Measurements from ENCODE around the gene SH3GLB2.

The SH3GLB2 gene

GRCh38 chr9:129011170-129011569, 17.0 kb downstream of the SH3GLB2 start:
- H3K4me3 ChIP-seq (ENCODE audit: low read depth, low read length): no peak overlapping the region
- TF ChIP-seq CTCF (conservative IDR thresholded peaks at IDR 0.05; ENCODE audit: low read depth, low read length): no peak
- no peak for DNase-seq (ENCODE audit: low read depth)

- H3K4me3 ChIP-seq (ENCODE audit: low read depth, low read length): no peak overlapping the region
- no peak for TF ChIP-seq CTCF (conservative IDR thresholded peaks at IDR 0.05; ENCODE audit: low read depth, low read length)
- DNase-seq (ENCODE audit: low read depth): no peak
These were observed 17.7 kb downstream of the SH3GLB2 start for GRCh38 chr9:129010267-129010975.

DNA sequence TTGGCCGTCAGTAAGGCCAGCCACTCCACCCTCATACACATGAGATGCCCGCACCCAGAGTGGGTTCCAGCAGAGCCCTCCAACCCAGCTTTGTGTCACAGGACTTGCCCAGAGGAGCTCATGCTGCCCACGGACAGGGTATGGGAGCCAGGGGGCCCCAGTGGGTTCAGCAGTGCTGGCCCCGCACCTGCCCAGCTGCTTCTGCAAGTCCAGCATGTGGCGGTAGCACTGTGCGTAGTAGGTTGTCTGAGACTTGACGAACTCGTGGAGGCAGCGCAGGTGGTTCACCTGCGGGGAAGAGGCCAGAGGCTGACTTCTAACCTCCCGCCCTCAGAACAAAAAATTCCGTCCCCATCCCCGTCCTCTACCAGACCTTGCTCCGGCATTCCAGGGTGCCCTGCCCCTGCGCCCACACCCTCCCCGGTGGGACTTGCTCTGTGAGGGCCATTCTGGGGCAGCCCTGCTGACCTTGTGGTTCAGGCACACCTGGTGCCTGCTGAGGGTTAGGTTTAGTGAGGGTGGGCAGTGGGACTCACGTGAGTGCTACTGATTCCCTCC, 18.5 kb downstream of the SH3GLB2 start:
- DNase-seq (ENCODE audit: low read depth): no peak
- no peak for TF ChIP-seq CTCF (conservative IDR thresholded peaks at IDR 0.05; ENCODE audit: low read depth, low read length)
- H3K4me3 ChIP-seq (ENCODE audit: low read depth, low read length): no peak overlapping the region

GRCh38 chr9:129008986-129009583, 19.0 kb downstream of the SH3GLB2 start:
- no peak for TF ChIP-seq CTCF (conservative IDR thresholded peaks at IDR 0.05; ENCODE audit: low read depth, low read length)
- DNase-seq (ENCODE audit: low read depth): no peak
- H3K4me3 ChIP-seq (ENCODE audit: low read depth, low read length): no peak overlapping the region

DNA sequence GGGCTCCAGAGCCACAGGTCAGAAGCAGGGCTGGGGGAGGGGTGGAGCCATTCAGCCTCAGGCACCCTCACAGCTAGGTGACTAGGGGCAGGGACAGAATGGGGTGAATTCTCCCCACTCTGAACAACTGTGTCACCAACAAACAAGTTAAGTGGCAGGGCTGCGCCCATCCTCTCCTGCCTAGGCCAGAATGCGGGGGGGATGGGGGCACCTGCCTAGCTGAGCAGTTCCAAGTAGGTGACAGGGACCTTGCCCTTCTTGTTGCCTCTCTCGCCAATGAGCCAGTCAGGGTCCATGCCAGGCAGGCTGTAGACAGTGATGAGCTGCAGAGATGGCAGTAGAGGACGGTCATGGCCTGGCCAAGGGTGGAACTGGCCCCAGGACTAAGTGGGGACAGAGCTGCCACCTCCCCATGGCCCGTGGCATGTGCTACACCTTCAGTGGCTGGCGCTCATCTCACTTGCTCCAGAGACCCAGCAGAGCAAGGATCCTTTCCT, 19.6 kb downstream of the SH3GLB2 start:
- TF ChIP-seq CTCF (conservative IDR thresholded peaks at IDR 0.05; ENCODE audit: low read depth, low read length): no peak
- H3K4me3 ChIP-seq (ENCODE audit: low read depth, low read length): no peak overlapping the region

DNA sequence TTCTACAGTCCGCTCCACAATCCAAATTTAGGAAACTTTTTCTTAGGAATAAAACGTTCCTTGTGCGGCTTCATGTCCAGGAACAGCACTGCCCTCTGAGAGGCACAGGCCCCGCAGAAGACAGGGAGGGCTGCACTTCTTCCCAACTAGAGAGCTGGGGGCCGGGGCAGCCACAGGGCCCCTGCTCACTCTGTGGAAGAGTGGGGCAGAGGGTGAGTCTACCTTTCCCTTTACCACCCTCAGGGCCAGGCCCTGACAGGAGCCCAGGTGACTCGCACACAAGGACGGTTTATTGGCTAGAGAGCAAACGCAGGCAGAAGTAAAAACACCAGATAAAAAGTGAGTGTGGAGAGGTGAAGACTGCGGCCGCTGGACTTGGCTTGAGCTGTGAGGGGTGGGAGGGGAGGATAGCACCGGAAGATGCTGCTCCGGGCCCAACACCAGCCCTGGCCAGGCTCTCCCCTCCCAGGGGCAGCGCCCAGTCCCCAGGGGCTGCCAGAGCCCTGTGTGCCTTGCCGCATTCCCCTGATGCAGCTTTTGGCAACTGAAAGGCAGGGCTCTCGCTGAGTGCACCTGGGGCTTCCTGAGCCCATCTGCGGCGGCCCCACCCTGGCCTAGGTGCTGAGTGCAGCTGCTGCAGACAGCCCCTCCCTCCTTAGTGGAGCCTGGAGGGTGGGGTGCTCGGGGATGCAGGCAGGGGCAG, 20.2 kb downstream of the SH3GLB2 start:
- no peak overlapping the region for H3K4me3 ChIP-seq (ENCODE audit: low read depth, low read length)
- TF ChIP-seq CTCF (conservative IDR thresholded peaks at IDR 0.05; ENCODE audit: low read depth, low read length): no peak
- DNase-seq (ENCODE audit: low read depth): no peak

More for the DNA sequence above, 19.6 kb downstream of the SH3GLB2 start:
- no peak for DNase-seq (ENCODE audit: low read depth)

All from choroid plexus epithelial cell (primary cell).